Transverse colon (tissue), 4 donors: ENCODE results near the gene ELAPOR1. TPM values are rescaled to one million over a fixed set of nuclear protein-coding genes. Genes with fewer than 3 reads are reported as not detected.

Experiments used
- DNase-seq: peaks from one replicate; pipeline ENCODE4 v3.0.0-alpha.2; 2019
- H3K27ac ChIP-seq, 4 donors: fragments of 200-600 bp; sonication (generic); 2 replicates each; pipeline ENCODE4 v1.5.1; 2016 to 2018; ENCODE audit warnings: inconsistent platforms in 4 of 4
- H3K27me3 ChIP-seq: fragments of 200-600 bp; sonication (generic); 2 replicates; pipeline ENCODE4 v1.5.1; 2017; ENCODE audit warnings: inconsistent platforms
- H3K36me3 ChIP-seq, 4 donors: fragments of 200-600 bp; sonication (generic); 2 replicates each; pipeline ENCODE4 v1.5.1; 2017 to 2019; ENCODE audit warnings: inconsistent platforms in 4 of 4
- H3K4me1 ChIP-seq, 4 donors: fragments of 200-600 bp; sonication (generic); 2 replicates each; pipeline ENCODE4 v1.5.1; 2017 to 2020; ENCODE audit warnings: inconsistent platforms in 4 of 4
- H3K4me3 ChIP-seq, 4 donors: fragments of 200-600 bp; sonication (generic); 1 replicate in 1 of 4; 2 replicates in 3 of 4; pipeline versions ENCODE4 v1.5.1 to v1.6.1; 2017 to 2019; ENCODE audit warnings: inconsistent platforms in 4 of 4
- H3K9me3 ChIP-seq, 2 donors: fragments of 200-600 bp; sonication (generic); 2 replicates each; pipeline ENCODE4 v1.5.1; 2017 to 2019; ENCODE audit warnings: inconsistent platforms in 2 of 2
- CTCF ChIP-seq, 5 experiments: fragments of 200-600 bp in 3 of 5; fragments of 450-650 bp in 2 of 5; sonication (generic) in 3 of 5; IDR thresholded peaks; 1 replicate in 2 of 5; 2 replicates in 3 of 5; pipeline ENCODE4 v1.5.1; 2016 to 2017; ENCODE audit warnings: antibody characterized with exemption in 5 of 5, inconsistent platforms in 3 of 5, mild to moderate bottlenecking in 2 of 5, moderate library complexity in 1 of 5
- EP300 ChIP-seq: sonication (generic); formaldehyde crosslinking; IDR thresholded peaks from one replicate; pipeline ENCODE4 v1.6.1; 2017; ENCODE audit warnings: antibody characterized with exemption, low read depth
- POLR2A ChIP-seq: fragments of 450-650 bp; IDR thresholded peaks from one replicate; pipeline ENCODE4 v1.6.1; 2016; ENCODE audit warnings: antibody characterized with exemption, mild to moderate bottlenecking, moderate library complexity
- POLR2AphosphoS5 ChIP-seq, 3 donors: sonication (generic); formaldehyde crosslinking; IDR thresholded peaks; one replicate each; pipeline ENCODE4 v1.6.1; 2016; ENCODE audit warnings: antibody characterized with exemption in 3 of 3
- whole genome bisulfite sequencing, 2 donors: methylation state at CpG; one replicate each; pipeline ENCODE4 v1.1.5; 2018; ENCODE audit warnings: low coverage in 1 of 2; 5-methylcytosine and 5-hydroxymethylcytosine counted together
- in situ Hi-C, 4 donors: fragments of 200-750 bp; cut with MboI; loops; one replicate each; pipeline versions ENCODE4 v1.15.0 to v1.15.1; 2017; ENCODE audit warnings: low sequenced_read_pairs in 3 of 4, low pct_ligation_motif_present in 1 of 4, low pct_unique_long_range_greater_than_20kb in 1 of 4
- intact Hi-C: fragments of 100-400 bp; cut with DNase I; formaldehyde crosslinking; loops from one replicate; pipeline ENCODE4 v1.15.1; 2023; ENCODE audit warnings: low total_unique reads
- total RNA-seq, 4 donors: library from RNA; depleted of rRNA; stranded (reverse); fragments of >200 nt; gene quantifications; one replicate each; pipeline ENCODE4 v1.1.0, GENCODE V29; 2016

The ELAPOR1 gene
- total RNA-seq, 4 donors from 2014 or later, result 19.5 to 72.2 (median 38.4) TPM

GRCh38 chr1:109120356-109120755 lies 6.4 kb downstream of the ELAPOR1 start:
- no peak for DNase-seq
- peaks cover 0 to 5% (median 1%) of the 10 kb centered on the region in 4 donors for H3K4me1 ChIP-seq
- intact Hi-C loops, result no loop called here
- H3K36me3 ChIP-seq, result no peaks in the 10 kb centered on the region
- no peaks in the 10 kb centered on the region for H3K9me3 ChIP-seq
- in situ Hi-C loops, result no loop called here
- WGBS, 2 donors, result 90 to 94% methylated on average over 5 of the region's 5 CpGs
- H3K27ac ChIP-seq, result no peak overlapping the region
- no peak overlapping the region for H3K4me3 ChIP-seq
- TF ChIP-seq POLR2AphosphoS5 (IDR thresholded peaks at IDR 0.05) (no peak), CTCF (IDR thresholded peaks at IDR 0.05) (no peak), EP300 (no peak), POLR2A (no peak)
- peaks cover 4% of the 10 kb centered on the region for H3K27me3 ChIP-seq

- in situ Hi-C loops (no loop called here), intact Hi-C loops (no loop called here)
- H3K27ac ChIP-seq, result no peak overlapping the region
- 90 to 100% methylated on average over 2 of the region's 2 CpGs for WGBS, 2 donors
- H3K9me3 ChIP-seq, result no peaks in the 10 kb centered on the region
- no peaks in the 10 kb centered on the region for H3K27me3 ChIP-seq
- TF ChIP-seq CTCF (IDR thresholded peaks at IDR 0.05) (no peak), EP300 (no peak), POLR2AphosphoS5 (IDR thresholded peaks at IDR 0.05) (no peak), POLR2A (no peak)
- H3K4me3 ChIP-seq, result no peak overlapping the region
- H3K36me3 ChIP-seq, result no peaks in the 10 kb centered on the region
- H3K4me1 ChIP-seq, result peaks cover 3 to 26% (median 19%) of the 10 kb centered on the region in 4 donors
- DNase-seq, result no peak
Measured at GRCh38 chr1:109131059-109131458, 17.1 kb downstream of the ELAPOR1 start.

GRCh38 chr1:109131800-109132199 lies 17.9 kb downstream of the ELAPOR1 start:
- intact Hi-C loops, result no loop called here
- Histone ChIP-seq H3K4me1 (peaks cover 3 to 33% (median 22%) of the 10 kb centered on the region in 4 donors), H3K9me3 (no peaks in the 10 kb centered on the region), H3K27ac (no peak overlapping the region), H3K4me3 (no peak overlapping the region), H3K27me3 (no peaks in the 10 kb centered on the region), H3K36me3 (no peaks in the 10 kb centered on the region)
- DNase-seq, result no peak
- TF ChIP-seq POLR2A, result no peak
- in situ Hi-C loops, result no loop called here

GRCh38 chr1:109133002-109133706 lies 19.2 kb downstream of the ELAPOR1 start:
- no peak for DNase-seq
- in situ Hi-C loops (no loop called here), intact Hi-C loops (no loop called here)
- Histone ChIP-seq H3K27me3 (no peaks in the 10 kb centered on the region), H3K4me3 (no peak overlapping the region), H3K4me1 (peaks cover 3 to 47% (median 32%) of the 10 kb centered on the region in 4 donors), H3K36me3 (no peaks in the 10 kb centered on the region), H3K27ac (peak overlapping the region; percentile 76 to 90 (median 88)), H3K9me3 (no peaks in the 10 kb centered on the region)
- TF ChIP-seq POLR2AphosphoS5 (IDR thresholded peaks at IDR 0.05) (no peak), CTCF (IDR thresholded peaks at IDR 0.05) (no peak), EP300 (no peak), POLR2A (no peak)
- 54 to 66% methylated on average over 4 of the region's 4 CpGs for WGBS, 2 donors

- Histone ChIP-seq H3K4me3 (no peak overlapping the region), H3K9me3 (no peaks in the 10 kb centered on the region), H3K36me3 (no peaks in the 10 kb centered on the region), H3K27me3 (no peaks in the 10 kb centered on the region), H3K27ac (peak overlapping the region; percentile 76 to 90 (median 88)), H3K4me1 (peaks cover 3 to 50% (median 32%) of the 10 kb centered on the region in 4 donors)
- DNase-seq, result no peak
- intact Hi-C loops, result no loop called here
- 24% methylated on average over 2 of the region's 2 CpGs; no CpG with 5 or more reads in 1 of the 2 donors for WGBS, 2 donors
- TF ChIP-seq POLR2A (no peak), CTCF (IDR thresholded peaks at IDR 0.05) (no peak), EP300 (no peak), POLR2AphosphoS5 (IDR thresholded peaks at IDR 0.05) (no peak)
- in situ Hi-C loops, result no loop called here
Measured at GRCh38 chr1:109133815-109134214, 19.9 kb downstream of the ELAPOR1 start.
